HEK293T (cell line): ENCODE results near the gene EHBP1.

Experiments
- FOXM1 ChIP-seq: fragments of 450-650 bp; IDR thresholded peaks from 2 replicates; pipeline ENCODE4 v1.6.1; 2017; ENCODE audit warnings: mild to moderate bottlenecking, borderline replicate concordance
- LEF1 ChIP-seq: fragments of 450-650 bp; IDR thresholded peaks from 2 replicates; pipeline ENCODE4 v1.6.1; 2017; ENCODE audit warnings: mild to moderate bottlenecking, borderline replicate concordance
- SP1 ChIP-seq: fragments of 450-650 bp; IDR thresholded peaks from 2 replicates; pipeline ENCODE4 v1.6.1; 2017
- ZNF384 ChIP-seq: fragments of 450-650 bp; IDR thresholded peaks from 2 replicates; pipeline ENCODE4 v1.6.1; 2016

- TF ChIP-seq ZNF384 (no peak), FOXM1 (no peak), SP1 (no peak), LEF1 (no peak)
These were observed 78.8 kb downstream of the EHBP1 start for GRCh38 chr2:62784341-62784740.
